ENCODE data around the gene CHRNA7. TPM values are rescaled to one million over a fixed set of nuclear protein-coding genes. Genes with fewer than 3 reads are reported as not detected.

The CHRNA7 gene
- total RNA-seq, 1 donor from 2014 or later: not detected

DNA sequence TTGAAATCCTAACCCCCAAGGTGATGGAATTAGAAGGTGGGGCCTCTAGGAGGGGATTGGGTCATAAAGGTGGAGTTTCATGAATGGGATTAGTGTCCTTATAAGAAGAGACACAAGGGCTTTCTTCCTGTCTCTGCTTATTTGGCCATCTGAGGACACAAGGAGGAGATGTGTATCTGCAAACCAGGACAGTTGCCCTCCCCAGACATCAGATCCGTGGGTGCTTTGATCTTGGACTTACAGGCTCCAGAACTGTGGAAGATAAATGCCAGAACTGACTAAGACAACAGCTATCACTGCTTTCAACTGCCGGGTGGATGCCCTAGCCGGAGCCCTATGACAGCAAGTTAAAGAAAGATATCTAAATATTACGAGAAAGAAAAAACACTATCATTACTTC lies 94.4 kb downstream of the CHRNA7 start:
- no peaks in the 10 kb centered on the region for H3K9me3 Mint-ChIP-seq
- CTCF ChIA-PET: no interaction called here
- H3K27ac Mint-ChIP-seq: no peak overlapping the region
- POLR2A ChIA-PET: no interaction called here
- H3K4me1 Mint-ChIP-seq: no peaks in the 10 kb centered on the region
- DNase-seq: no peak
- intact Hi-C loops (cut with micrococcal nuclease): no loop called here
- TF ChIP-seq, protein P1, sequence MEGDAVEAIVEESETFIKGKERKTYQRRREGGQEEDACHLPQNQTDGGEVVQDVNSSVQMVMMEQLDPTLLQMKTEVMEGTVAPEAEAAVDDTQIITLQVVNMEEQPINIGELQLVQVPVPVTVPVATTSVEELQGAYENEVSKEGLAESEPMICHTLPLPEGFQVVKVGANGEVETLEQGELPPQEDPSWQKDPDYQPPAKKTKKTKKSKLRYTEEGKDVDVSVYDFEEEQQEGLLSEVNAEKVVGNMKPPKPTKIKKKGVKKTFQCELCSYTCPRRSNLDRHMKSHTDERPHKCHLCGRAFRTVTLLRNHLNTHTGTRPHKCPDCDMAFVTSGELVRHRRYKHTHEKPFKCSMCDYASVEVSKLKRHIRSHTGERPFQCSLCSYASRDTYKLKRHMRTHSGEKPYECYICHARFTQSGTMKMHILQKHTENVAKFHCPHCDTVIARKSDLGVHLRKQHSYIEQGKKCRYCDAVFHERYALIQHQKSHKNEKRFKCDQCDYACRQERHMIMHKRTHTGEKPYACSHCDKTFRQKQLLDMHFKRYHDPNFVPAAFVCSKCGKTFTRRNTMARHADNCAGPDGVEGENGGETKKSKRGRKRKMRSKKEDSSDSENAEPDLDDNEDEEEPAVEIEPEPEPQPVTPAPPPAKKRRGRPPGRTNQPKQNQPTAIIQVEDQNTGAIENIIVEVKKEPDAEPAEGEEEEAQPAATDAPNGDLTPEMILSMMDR (IDR thresholded peaks at IDR 0.05): no peak
- H3K4me3 Mint-ChIP-seq: no peak overlapping the region
- peaks cover 5% of the 10 kb centered on the region for H3K27me3 Mint-ChIP-seq
- no peaks in the 10 kb centered on the region for H3K36me3 Mint-ChIP-seq (ENCODE audit: low read depth)
- ATAC-seq (ENCODE audit: low read depth): no peak

DNA sequence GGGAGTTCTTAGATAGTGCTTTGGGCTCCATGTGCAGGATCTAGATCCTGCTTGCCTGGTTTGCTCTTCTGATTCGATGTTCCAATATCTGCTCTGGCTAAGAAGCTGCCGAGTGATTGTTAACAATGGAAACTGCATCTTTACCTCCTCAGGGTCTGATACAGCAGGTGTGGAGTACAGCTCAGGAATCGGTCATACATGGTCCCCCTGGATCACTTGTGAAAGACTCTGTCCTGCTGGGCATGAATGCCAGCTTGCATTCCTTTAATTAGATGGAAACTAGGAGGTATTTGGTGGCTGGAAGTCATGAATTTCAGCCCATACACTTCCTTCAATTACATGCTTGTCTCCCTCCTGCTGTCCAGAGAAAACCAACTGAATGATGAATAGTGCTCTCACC lies 95.3 kb downstream of the CHRNA7 start:
- no peak for ATAC-seq (ENCODE audit: low read depth)
- Mint-ChIP-seq H3K4me3 (no peak overlapping the region), H3K9me3 (no peaks in the 10 kb centered on the region), H3K4me1 (no peaks in the 10 kb centered on the region), H3K27me3 (peaks cover 5% of the 10 kb centered on the region), H3K27ac (no peak overlapping the region), H3K36me3 (ENCODE audit: low read depth) (no peaks in the 10 kb centered on the region)
- no peak for DNase-seq
- intact Hi-C loops (cut with micrococcal nuclease): no loop called here
- TF ChIP-seq, protein P1 (IDR thresholded peaks at IDR 0.05): no peak
- CTCF ChIA-PET: no interaction called here
- POLR2A ChIA-PET: no interaction called here

DNA sequence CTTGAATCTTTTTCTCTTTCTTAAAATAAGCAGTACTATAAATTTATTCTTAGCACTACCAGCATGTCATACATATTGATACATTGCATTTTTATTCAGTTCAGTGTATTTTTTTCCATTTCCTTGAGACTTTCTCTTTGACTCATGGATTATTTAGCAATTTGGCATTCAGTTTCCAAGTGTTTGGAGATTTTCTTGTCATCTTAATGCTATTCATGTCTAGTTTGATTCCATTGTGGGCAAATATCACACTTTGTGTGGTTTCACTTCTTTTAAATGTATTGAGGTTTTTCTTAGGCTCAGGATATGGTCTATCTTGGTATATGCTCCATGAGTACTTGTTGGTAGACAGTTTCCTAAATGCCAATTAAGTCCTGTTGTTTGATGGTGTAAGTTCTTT lies 99.5 kb downstream of the CHRNA7 start:
- TF ChIP-seq, protein P1 (IDR thresholded peaks at IDR 0.05): no peak
- H3K36me3 Mint-ChIP-seq (ENCODE audit: low read depth): no peaks in the 10 kb centered on the region
- ChIA-PET POLR2A (no interaction called here), CTCF (no interaction called here)
- H3K4me3 Mint-ChIP-seq: no peak overlapping the region
- ATAC-seq (ENCODE audit: low read depth) (no peak), DNase-seq (no peak)
- no peaks in the 10 kb centered on the region for H3K9me3 Mint-ChIP-seq
- intact Hi-C loops (cut with micrococcal nuclease): no loop called here
- H3K27me3 Mint-ChIP-seq: peaks cover 18% of the 10 kb centered on the region
- no peaks in the 10 kb centered on the region for H3K4me1 Mint-ChIP-seq
- no peak overlapping the region for H3K27ac Mint-ChIP-seq

DNA sequence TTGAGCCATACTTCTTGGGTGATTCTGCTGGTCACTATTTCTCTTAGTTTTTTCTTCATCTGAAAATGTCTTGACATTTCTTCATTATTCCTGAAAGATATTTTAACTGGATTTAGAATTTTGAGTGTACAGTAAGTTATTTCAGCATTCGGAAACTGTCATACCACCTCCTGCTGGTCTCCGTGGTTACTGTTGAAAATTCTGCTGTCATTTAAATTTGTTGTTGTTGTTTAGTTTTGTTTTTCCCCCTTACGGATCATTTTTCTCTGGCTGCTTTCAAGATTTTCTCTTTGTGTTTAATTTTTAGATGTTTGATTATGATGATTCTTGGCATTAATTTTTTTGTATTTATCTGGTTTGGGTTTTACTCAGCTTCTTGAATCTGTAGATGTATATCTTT lies 100.5 kb downstream of the CHRNA7 start:
- H3K4me1 Mint-ChIP-seq: no peaks in the 10 kb centered on the region
- ATAC-seq (ENCODE audit: low read depth) (no peak), DNase-seq (no peak)
- H3K4me3 Mint-ChIP-seq: no peak overlapping the region
- POLR2A ChIA-PET: no interaction called here
- CTCF ChIA-PET: no interaction called here
- no peaks in the 10 kb centered on the region for H3K9me3 Mint-ChIP-seq
- H3K36me3 Mint-ChIP-seq (ENCODE audit: low read depth): no peaks in the 10 kb centered on the region
- H3K27ac Mint-ChIP-seq: no peak overlapping the region
- intact Hi-C loops (cut with micrococcal nuclease): no loop called here
- H3K27me3 Mint-ChIP-seq: peaks cover 18% of the 10 kb centered on the region
- TF ChIP-seq, protein P1 (IDR thresholded peaks at IDR 0.05): no peak

DNA sequence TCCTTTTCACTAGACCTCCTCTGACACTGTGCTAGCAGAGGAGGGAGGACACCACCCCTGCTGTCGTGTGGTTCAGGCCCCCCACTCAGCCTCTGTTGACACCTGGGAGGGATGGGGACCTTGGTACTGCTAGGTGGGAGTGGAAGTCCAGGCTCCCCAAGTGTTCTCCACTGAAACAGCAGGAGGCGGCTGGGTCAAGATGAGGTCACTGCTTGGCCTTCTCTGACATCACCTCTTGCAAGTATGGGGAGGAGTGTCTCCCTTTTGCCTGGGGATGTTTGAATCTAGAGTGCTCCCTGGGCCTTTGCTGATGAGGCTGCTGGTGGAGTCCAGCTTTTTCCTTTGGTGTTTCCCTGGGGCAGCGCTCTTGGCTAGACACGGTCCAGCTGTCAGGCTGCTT lies 101.5 kb downstream of the CHRNA7 start:
- intact Hi-C loops (cut with micrococcal nuclease): no loop called here
- H3K27me3 Mint-ChIP-seq: peaks cover 15% of the 10 kb centered on the region
- H3K4me1 Mint-ChIP-seq: no peaks in the 10 kb centered on the region
- ATAC-seq (ENCODE audit: low read depth) (no peak), DNase-seq (no peak)
- H3K9me3 Mint-ChIP-seq: no peaks in the 10 kb centered on the region
- CTCF ChIA-PET: no interaction called here
- no peak overlapping the region for H3K27ac Mint-ChIP-seq
- H3K36me3 Mint-ChIP-seq (ENCODE audit: low read depth): no peaks in the 10 kb centered on the region
- no peak overlapping the region for H3K4me3 Mint-ChIP-seq
- POLR2A ChIA-PET: no interaction called here
- TF ChIP-seq, protein P1 (IDR thresholded peaks at IDR 0.05): no peak

Measured in activated B cell treated with CpG ODN at 0.5 μM for 24 hours (primary cell).